Measurements from ENCODE around the gene CLEC17A. TPM values are rescaled to one million over a fixed set of nuclear protein-coding genes. Genes with fewer than 3 reads are reported as not detected.
"Not testable (repeated sequence)": the region's sequence is repeated elsewhere in the genome, so short reads cannot be mapped to it uniquely, and the experiment has no call there.

Gene CLEC17A
- total RNA-seq, 2 donors from 2014 or later: not detected

GRCh38 chr19:14556662-14557188, 26.2 kb upstream of the CLEC17A start:
- intact Hi-C loops (cut with DNase I): no loop called here
- peak; percentile 80 for DNase-seq
- peak; percentile 59 to 75 for ATAC-seq

GRCh38 chr19:14558370-14559066, 24.4 kb upstream of the CLEC17A start:
- DNase-seq (no peak), ATAC-seq (no peak)
- intact Hi-C loops (cut with DNase I): no loop called here

- ATAC-seq (peak; percentile 19 to 48), DNase-seq (peak; percentile 51)
- intact Hi-C loops (cut with DNase I): no loop called here
These were observed 22.7 kb upstream of the CLEC17A start for GRCh38 chr19:14559916-14560775.

- ATAC-seq (no peak), DNase-seq (no peak)
- intact Hi-C loops (cut with DNase I): no loop called here
These were observed 22.1 kb upstream of the CLEC17A start for GRCh38 chr19:14560776-14561108.

GRCh38 chr19:14561249-14561648, 21.6 kb upstream of the CLEC17A start:
- intact Hi-C loops (cut with DNase I): no loop called here
- no peak for ATAC-seq
- DNase-seq: no peak

GRCh38 chr19:14561847-14562351, 21.0 kb upstream of the CLEC17A start:
- intact Hi-C loops (cut with DNase I): no loop called here
- peak; percentile 42 to 62 for ATAC-seq
- DNase-seq: no peak

- no peak for DNase-seq
- ATAC-seq: peak in 1 of 2 donors; percentile 1
- intact Hi-C loops (cut with DNase I): no loop called here
These were observed 20.0 kb upstream of the CLEC17A start for GRCh38 chr19:14562660-14563589.

GRCh38 chr19:14563590-14563926, 19.3 kb upstream of the CLEC17A start:
- no peak for DNase-seq
- no peak for ATAC-seq
- intact Hi-C loops (cut with DNase I): no loop called here

- intact Hi-C loops (cut with DNase I): no loop called here
- DNase-seq (no peak), ATAC-seq (peak; percentile 13 to 31)
These were observed 18.8 kb upstream of the CLEC17A start for GRCh38 chr19:14563989-14564651.

- DNase-seq; intact Hi-C loops (cut with DNase I); ATAC-seq: not testable (repeated sequence)
These were observed 18.1 kb upstream of the CLEC17A start for GRCh38 chr19:14564652-14565297.

GRCh38 chr19:14565298-14565679, 17.6 kb upstream of the CLEC17A start:
- intact Hi-C loops (cut with DNase I): no loop called here
- DNase-seq (no peak), ATAC-seq (no peak)

- ATAC-seq (no peak), DNase-seq (no peak)
- intact Hi-C loops (cut with DNase I): no loop called here
These were observed 16.8 kb upstream of the CLEC17A start for GRCh38 chr19:14565765-14566711.

- DNase-seq (no peak), ATAC-seq (no peak)
- intact Hi-C loops (cut with DNase I): no loop called here
These were observed 16.2 kb upstream of the CLEC17A start for GRCh38 chr19:14566712-14567077.

GRCh38 chr19:14567079-14567478, 15.8 kb upstream of the CLEC17A start:
- intact Hi-C loops (cut with DNase I): no loop called here
- ATAC-seq (no peak), DNase-seq (no peak)

- DNase-seq (no peak), ATAC-seq (no peak)
- intact Hi-C loops (cut with DNase I): loop anchor here in 1 of 2 donors (5.0 kb wide), 1 partner anchor 116 kb away; no protein-coding TSS in a partner anchor
These were observed 11.9 kb upstream of the CLEC17A start for GRCh38 chr19:14570864-14571527.

GRCh38 chr19:14571695-14572490, 11.0 kb upstream of the CLEC17A start, which contains the start of gene NDUFB7:
NDUFB7 (minus strand) TSS chr19:14572066; CDS start chr19:14572000, 66 bp downstream.
- ATAC-seq: peak; percentile 97 to 98
- peak; percentile 93 for DNase-seq
- intact Hi-C loops (cut with DNase I): loop anchor here in 1 of 2 donors (5.0 kb wide), 1 partner anchor 115 kb away; no protein-coding TSS in a partner anchor
